ENCODE data around the gene GNB1.

The GNB1 gene

DNA sequence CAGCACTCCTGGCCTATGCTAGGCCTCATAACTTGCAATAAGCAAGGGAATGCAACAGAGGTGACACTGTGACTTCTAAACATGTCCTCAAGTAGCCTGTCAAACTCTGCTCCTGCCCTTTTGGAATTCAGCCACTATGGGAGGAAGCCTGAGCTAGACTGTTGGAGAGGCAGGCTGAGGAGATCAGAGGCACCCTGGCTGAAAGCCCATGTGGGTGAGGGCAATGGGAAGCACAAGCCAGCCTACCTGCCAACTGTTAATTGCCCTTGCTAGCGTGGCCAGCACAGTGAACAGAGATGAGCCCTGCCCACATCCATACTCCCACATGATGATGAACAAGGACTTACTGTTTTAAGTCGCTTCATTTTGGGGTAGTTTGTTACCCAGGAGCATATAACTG is 17.7 kb downstream of the GNB1 start:
- TF ChIP-seq NFIC (IDR thresholded peaks at IDR 0.05) (no peak), YY1 (IDR thresholded peaks at IDR 0.05; ENCODE audit: low read depth) (no peak), RAD21 (IDR thresholded peaks at IDR 0.05; ENCODE audit: low read depth) (no peak), FOXM1 (IDR thresholded peaks at IDR 0.05; ENCODE audit: borderline replicate concordance, low read depth) (no peak), TEAD4 (IDR thresholded peaks at IDR 0.05) (no peak), EP300 (IDR thresholded peaks at IDR 0.05; ENCODE audit: borderline replicate concordance) (no peak), CREB1 (IDR thresholded peaks at IDR 0.05; ENCODE audit: low read depth) (no peak), TAF1 (IDR thresholded peaks at IDR 0.05; ENCODE audit: low read depth) (no peak)
- TF ChIP-seq, protein P1, sequence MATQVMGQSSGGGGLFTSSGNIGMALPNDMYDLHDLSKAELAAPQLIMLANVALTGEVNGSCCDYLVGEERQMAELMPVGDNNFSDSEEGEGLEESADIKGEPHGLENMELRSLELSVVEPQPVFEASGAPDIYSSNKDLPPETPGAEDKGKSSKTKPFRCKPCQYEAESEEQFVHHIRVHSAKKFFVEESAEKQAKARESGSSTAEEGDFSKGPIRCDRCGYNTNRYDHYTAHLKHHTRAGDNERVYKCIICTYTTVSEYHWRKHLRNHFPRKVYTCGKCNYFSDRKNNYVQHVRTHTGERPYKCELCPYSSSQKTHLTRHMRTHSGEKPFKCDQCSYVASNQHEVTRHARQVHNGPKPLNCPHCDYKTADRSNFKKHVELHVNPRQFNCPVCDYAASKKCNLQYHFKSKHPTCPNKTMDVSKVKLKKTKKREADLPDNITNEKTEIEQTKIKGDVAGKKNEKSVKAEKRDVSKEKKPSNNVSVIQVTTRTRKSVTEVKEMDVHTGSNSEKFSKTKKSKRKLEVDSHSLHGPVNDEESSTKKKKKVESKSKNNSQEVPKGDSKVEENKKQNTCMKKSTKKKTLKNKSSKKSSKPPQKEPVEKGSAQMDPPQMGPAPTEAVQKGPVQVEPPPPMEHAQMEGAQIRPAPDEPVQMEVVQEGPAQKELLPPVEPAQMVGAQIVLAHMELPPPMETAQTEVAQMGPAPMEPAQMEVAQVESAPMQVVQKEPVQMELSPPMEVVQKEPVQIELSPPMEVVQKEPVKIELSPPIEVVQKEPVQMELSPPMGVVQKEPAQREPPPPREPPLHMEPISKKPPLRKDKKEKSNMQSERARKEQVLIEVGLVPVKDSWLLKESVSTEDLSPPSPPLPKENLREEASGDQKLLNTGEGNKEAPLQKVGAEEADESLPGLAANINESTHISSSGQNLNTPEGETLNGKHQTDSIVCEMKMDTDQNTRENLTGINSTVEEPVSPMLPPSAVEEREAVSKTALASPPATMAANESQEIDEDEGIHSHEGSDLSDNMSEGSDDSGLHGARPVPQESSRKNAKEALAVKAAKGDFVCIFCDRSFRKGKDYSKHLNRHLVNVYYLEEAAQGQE (IDR thresholded peaks at IDR 0.05; ENCODE audit: low read depth), result no peak
- TF ChIP-seq, protein P2, sequence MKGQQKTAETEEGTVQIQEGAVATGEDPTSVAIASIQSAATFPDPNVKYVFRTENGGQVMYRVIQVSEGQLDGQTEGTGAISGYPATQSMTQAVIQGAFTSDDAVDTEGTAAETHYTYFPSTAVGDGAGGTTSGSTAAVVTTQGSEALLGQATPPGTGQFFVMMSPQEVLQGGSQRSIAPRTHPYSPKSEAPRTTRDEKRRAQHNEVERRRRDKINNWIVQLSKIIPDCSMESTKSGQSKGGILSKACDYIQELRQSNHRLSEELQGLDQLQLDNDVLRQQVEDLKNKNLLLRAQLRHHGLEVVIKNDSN (IDR thresholded peaks at IDR 0.05), result no peak
- TF ChIP-seq, protein P3, sequence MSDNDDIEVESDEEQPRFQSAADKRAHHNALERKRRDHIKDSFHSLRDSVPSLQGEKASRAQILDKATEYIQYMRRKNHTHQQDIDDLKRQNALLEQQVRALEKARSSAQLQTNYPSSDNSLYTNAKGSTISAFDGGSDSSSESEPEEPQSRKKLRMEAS (IDR thresholded peaks at IDR 0.05), result no peak

DNA sequence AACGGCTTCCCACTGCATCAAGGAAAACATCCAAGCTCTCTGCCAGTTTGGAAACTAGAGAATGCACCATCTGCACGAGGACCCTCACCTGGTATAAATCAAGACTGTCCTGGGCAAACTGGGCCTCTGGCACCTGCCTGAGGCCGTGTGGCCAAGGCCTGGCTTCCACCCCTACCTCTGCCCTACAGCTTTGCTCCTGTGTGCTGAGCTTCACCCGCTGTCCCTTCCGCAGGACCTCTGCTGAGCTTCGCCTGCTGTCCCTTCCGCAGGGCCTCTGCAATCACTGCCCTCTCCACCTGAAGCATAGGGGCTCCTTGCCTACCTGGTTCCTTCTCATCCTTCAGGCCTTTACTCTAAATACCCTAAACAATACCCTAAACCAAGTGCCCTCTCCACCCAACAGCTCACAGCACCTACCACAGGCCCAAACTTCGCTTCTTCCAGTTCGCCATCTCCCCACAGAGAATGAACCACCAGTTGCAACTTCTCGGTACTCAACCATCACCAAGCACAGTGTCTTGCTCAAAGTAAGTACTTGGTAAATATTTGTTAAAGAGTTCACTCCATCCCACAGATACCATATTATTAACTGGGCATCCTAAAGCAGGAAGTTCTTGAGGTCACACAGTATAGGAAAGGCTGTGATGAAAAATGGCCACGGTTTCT is 18.4 kb downstream of the GNB1 start:
- TF ChIP-seq, protein P1 (IDR thresholded peaks at IDR 0.05; ENCODE audit: low read depth), result no peak
- no peak for TF ChIP-seq FOXM1 (IDR thresholded peaks at IDR 0.05; ENCODE audit: borderline replicate concordance, low read depth)
- no peak for TF ChIP-seq EGR1 (IDR thresholded peaks at IDR 0.05)
- no peak for TF ChIP-seq TCF12 (IDR thresholded peaks at IDR 0.05; ENCODE audit: low read depth)
- TF ChIP-seq, protein P3 (IDR thresholded peaks at IDR 0.05), result no peak
- TF ChIP-seq, protein P2 (IDR thresholded peaks at IDR 0.05), result no peak
- TF ChIP-seq ZBTB7A (IDR thresholded peaks at IDR 0.05; ENCODE audit: low read depth), result no peak
- no peak for TF ChIP-seq TEAD4 (IDR thresholded peaks at IDR 0.05)
- TF ChIP-seq TAF1 (IDR thresholded peaks at IDR 0.05; ENCODE audit: low read depth), result no peak
- no peak for TF ChIP-seq RAD21 (IDR thresholded peaks at IDR 0.05; ENCODE audit: low read depth)
- no peak for TF ChIP-seq CEBPB (IDR thresholded peaks at IDR 0.05)
- TF ChIP-seq NFIC (IDR thresholded peaks at IDR 0.05), result no peak

DNA sequence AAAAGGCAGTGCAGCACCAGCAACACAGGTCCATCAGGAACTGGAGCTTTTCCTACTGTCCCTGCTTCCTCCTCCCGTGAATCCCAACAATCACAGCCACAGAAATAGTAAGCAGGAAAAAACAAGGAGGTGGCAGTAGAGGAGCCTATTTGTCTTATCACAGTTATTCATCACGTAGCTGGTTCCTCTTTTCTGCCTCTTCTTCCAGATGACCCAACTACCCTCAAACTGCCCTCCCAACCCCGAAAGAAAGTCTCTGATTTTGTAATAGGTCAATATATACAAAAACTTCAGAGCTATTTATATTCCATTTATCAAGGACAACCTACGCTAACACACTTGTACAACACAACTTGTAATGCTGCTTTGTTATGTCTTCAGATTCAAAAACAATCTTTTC is 21.4 kb downstream of the GNB1 start:
- TF ChIP-seq TEAD4 (IDR thresholded peaks at IDR 0.05) (no peak), ZBTB7A (IDR thresholded peaks at IDR 0.05; ENCODE audit: low read depth) (no peak), TAF1 (IDR thresholded peaks at IDR 0.05; ENCODE audit: low read depth) (no peak), TCF12 (IDR thresholded peaks at IDR 0.05; ENCODE audit: low read depth) (no peak), FOXM1 (IDR thresholded peaks at IDR 0.05; ENCODE audit: borderline replicate concordance, low read depth) (no peak), CEBPB (IDR thresholded peaks at IDR 0.05) (no peak), CREB1 (IDR thresholded peaks at IDR 0.05; ENCODE audit: low read depth) (no peak), EGR1 (IDR thresholded peaks at IDR 0.05) (no peak), YY1 (IDR thresholded peaks at IDR 0.05; ENCODE audit: low read depth) (no peak), NFIC (IDR thresholded peaks at IDR 0.05) (no peak), EP300 (IDR thresholded peaks at IDR 0.05; ENCODE audit: borderline replicate concordance) (no peak), RAD21 (IDR thresholded peaks at IDR 0.05; ENCODE audit: low read depth) (no peak)
- TF ChIP-seq, protein P1 (IDR thresholded peaks at IDR 0.05; ENCODE audit: low read depth), result no peak
- TF ChIP-seq, protein P3 (IDR thresholded peaks at IDR 0.05), result no peak
- TF ChIP-seq, protein P2 (IDR thresholded peaks at IDR 0.05), result no peak
